ENCODE data around the gene LCN1.

Gene LCN1

DNA sequence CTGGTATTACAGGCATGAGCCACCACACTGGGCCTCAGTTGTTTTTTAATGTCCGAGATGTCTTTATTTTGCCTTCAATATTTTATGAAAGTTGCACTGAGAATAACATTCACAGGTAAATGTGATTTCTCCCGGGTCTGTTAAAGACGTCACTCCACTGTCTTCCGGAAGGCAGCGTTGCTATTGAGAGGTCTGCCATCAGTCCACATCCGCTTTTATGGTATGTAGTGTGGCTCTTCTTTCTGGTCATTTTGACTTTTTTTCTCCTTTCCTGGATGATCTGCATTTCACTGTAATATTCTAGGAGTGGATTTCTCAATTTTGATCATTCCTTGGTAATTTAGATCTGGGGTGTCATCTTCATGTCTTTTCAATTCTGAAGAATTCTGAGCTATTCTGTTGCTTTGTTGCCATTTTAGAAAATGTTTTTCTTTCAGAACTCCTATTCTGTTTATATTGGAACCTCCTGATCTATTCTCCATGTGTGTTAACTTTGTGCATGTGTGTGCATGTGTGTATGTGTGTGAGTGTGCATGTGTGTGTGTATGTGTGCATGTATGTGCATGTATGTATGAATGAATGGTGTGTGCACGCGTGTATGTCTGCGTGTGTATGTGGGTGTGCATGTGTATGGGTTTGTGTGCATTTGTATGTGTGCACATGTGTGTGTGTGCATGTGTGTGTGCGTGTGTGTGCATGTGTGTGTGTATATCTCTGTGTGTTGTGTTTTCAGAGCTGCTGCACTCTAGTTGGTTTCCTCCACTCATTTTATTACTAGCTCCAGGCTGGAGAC, 1.9 kb upstream of the LCN1 start:
- no peaks in the 10 kb centered on the region for H3K27me3 ChIP-seq (ENCODE audit: low read length)
- H2AFZ ChIP-seq (ENCODE audit: low read depth, low read length, severe bottlenecking): no peak overlapping the region
- H4K20me1 ChIP-seq (ENCODE audit: low read depth, low read length): no peaks in the 10 kb centered on the region
- H3K9me2 ChIP-seq (replicated peaks; ENCODE audit: insufficient read depth, low read length): no peaks in the 10 kb centered on the region
- H3K9ac ChIP-seq (ENCODE audit: low read length): no peak overlapping the region
- no peaks in the 10 kb centered on the region for H3K9me3 ChIP-seq (ENCODE audit: insufficient read depth, low read length)
- no peaks in the 10 kb centered on the region for H3K36me3 ChIP-seq (ENCODE audit: low read length)
- TF ChIP-seq EZH2phosphoT487 (conservative IDR thresholded peaks at IDR 0.05; ENCODE audit: low read length): no peak
- TF ChIP-seq, protein P1, sequence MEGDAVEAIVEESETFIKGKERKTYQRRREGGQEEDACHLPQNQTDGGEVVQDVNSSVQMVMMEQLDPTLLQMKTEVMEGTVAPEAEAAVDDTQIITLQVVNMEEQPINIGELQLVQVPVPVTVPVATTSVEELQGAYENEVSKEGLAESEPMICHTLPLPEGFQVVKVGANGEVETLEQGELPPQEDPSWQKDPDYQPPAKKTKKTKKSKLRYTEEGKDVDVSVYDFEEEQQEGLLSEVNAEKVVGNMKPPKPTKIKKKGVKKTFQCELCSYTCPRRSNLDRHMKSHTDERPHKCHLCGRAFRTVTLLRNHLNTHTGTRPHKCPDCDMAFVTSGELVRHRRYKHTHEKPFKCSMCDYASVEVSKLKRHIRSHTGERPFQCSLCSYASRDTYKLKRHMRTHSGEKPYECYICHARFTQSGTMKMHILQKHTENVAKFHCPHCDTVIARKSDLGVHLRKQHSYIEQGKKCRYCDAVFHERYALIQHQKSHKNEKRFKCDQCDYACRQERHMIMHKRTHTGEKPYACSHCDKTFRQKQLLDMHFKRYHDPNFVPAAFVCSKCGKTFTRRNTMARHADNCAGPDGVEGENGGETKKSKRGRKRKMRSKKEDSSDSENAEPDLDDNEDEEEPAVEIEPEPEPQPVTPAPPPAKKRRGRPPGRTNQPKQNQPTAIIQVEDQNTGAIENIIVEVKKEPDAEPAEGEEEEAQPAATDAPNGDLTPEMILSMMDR (IDR thresholded peaks at IDR 0.05; ENCODE audit: insufficient read depth, low read length, poor library complexity, severe bottlenecking): no peak
- H3K4me2 ChIP-seq (ENCODE audit: low read depth, low read length, poor library complexity, severe bottlenecking): no peak overlapping the region
- no peaks in the 10 kb centered on the region for H3F3A ChIP-seq (ENCODE audit: insufficient read depth)
- H3K27ac ChIP-seq (ENCODE audit: low read depth, low read length): no peak overlapping the region
- H3K4me3 ChIP-seq (ENCODE audit: insufficient read depth, low read length, poor library complexity, severe bottlenecking): no peak overlapping the region
- H3K79me2 ChIP-seq (ENCODE audit: insufficient read depth, low read length): no peaks in the 10 kb centered on the region

DNA sequence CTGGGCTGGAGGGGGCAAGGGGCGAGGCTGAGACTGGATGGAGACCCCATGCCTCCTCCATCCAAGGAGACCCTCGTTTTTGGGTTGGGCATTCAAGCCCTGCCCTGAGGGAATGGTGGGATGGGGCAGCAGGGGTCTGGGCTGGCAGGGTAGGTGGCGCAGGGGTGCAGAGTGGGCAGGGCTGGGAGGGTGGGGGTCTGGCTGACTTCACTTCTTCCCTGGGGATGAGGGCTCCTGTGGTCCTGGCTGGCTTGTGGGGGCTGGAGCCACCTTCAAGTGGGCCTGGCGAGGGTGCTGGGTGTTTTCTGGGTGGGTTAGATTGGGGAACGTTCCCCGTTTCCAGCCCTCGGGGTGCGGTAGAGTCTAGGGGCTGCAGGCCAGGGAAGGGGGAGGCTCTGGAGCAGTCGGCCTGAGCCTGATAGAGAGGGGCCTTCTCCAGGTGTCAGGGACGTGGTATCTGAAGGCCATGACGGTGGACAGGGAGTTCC, 412 bp downstream of the LCN1 start:
- Histone ChIP-seq H3K4me2 (ENCODE audit: low read depth, low read length, poor library complexity, severe bottlenecking) (no peak overlapping the region), H3K36me3 (ENCODE audit: low read length) (no peaks in the 10 kb centered on the region), H3K27me3 (ENCODE audit: low read length) (no peaks in the 10 kb centered on the region), H3F3A (ENCODE audit: insufficient read depth) (no peaks in the 10 kb centered on the region), H3K4me3 (ENCODE audit: insufficient read depth, low read length, poor library complexity, severe bottlenecking) (no peak overlapping the region), H3K9me3 (ENCODE audit: insufficient read depth, low read length) (no peaks in the 10 kb centered on the region), H3K9ac (ENCODE audit: low read length) (no peak overlapping the region), H3K27ac (ENCODE audit: low read depth, low read length) (no peak overlapping the region), H3K79me2 (ENCODE audit: insufficient read depth, low read length) (no peaks in the 10 kb centered on the region), H4K20me1 (ENCODE audit: low read depth, low read length) (no peaks in the 10 kb centered on the region), H2AFZ (ENCODE audit: low read depth, low read length, severe bottlenecking) (no peak overlapping the region), H3K9me2 (replicated peaks; ENCODE audit: insufficient read depth, low read length) (no peaks in the 10 kb centered on the region)
- TF ChIP-seq, protein P1 (IDR thresholded peaks at IDR 0.05; ENCODE audit: insufficient read depth, low read length, poor library complexity, severe bottlenecking): no peak
- TF ChIP-seq EZH2phosphoT487 (conservative IDR thresholded peaks at IDR 0.05; ENCODE audit: low read length): no peak

DNA sequence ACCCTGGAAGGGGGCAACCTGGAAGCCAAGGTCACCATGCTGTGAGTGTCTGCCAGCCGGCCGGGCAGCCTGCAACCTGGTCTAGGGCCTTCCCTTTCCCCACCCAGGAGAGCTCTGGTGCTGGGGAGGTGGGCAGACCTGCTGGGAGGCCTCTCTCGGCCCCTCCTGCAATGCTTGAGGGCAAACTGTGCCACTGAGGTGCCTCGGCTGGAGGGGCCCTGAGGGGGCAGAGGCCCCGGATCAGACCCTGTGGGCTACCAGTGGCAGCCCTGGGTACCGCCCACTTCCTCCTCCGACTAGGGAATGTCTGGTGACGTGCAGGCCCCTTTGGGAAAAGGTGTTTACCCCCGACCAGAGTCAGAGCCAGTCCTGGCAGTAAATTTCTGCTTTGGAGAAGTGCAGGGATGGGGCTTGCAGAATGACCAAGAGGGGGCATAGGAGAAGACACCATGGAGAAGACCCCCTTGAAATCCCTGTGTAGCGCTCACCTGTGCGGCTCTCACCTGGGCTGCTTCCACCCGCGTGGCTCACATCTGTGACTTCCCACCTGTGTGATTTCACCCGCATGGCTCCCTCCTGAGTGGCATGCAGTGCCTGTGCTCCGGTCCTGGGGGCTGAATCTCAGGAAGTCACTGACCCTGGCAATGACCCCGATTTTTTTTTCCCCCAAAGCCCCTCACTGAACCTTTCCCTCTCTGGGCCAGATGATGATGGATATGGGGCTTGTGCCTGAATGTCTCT, 1.1 kb downstream of the LCN1 start:
- no peak overlapping the region for H3K9ac ChIP-seq (ENCODE audit: low read length)
- no peaks in the 10 kb centered on the region for H4K20me1 ChIP-seq (ENCODE audit: low read depth, low read length)
- no peak overlapping the region for H3K27ac ChIP-seq (ENCODE audit: low read depth, low read length)
- no peaks in the 10 kb centered on the region for H3K27me3 ChIP-seq (ENCODE audit: low read length)
- no peak overlapping the region for H3K4me2 ChIP-seq (ENCODE audit: low read depth, low read length, poor library complexity, severe bottlenecking)
- H3K9me3 ChIP-seq (ENCODE audit: insufficient read depth, low read length): no peaks in the 10 kb centered on the region
- no peak overlapping the region for H3K4me3 ChIP-seq (ENCODE audit: insufficient read depth, low read length, poor library complexity, severe bottlenecking)
- H3K79me2 ChIP-seq (ENCODE audit: insufficient read depth, low read length): no peaks in the 10 kb centered on the region
- no peak for TF ChIP-seq EZH2phosphoT487 (conservative IDR thresholded peaks at IDR 0.05; ENCODE audit: low read length)
- TF ChIP-seq, protein P1 (IDR thresholded peaks at IDR 0.05; ENCODE audit: insufficient read depth, low read length, poor library complexity, severe bottlenecking): no peak
- no peaks in the 10 kb centered on the region for H3K9me2 ChIP-seq (replicated peaks; ENCODE audit: insufficient read depth, low read length)
- H3K36me3 ChIP-seq (ENCODE audit: low read length): no peaks in the 10 kb centered on the region
- no peak overlapping the region for H2AFZ ChIP-seq (ENCODE audit: low read depth, low read length, severe bottlenecking)
- no peaks in the 10 kb centered on the region for H3F3A ChIP-seq (ENCODE audit: insufficient read depth)

Data from SU-DHL-6 (cell line).